Right lobe of liver (tissue), 4 donors: ENCODE results near the gene RBMS3.

Experiments
- CTCF ChIP-seq, 4 donors: fragments of 200-600 bp in 3 of 4; fragments of 450-650 bp in 1 of 4; IDR thresholded peaks; one replicate each; pipeline versions ENCODE4 v1.5.1 to v1.8.0; 2016 to 2022; ENCODE audit warnings: antibody characterized with exemption in 4 of 4, mild to moderate bottlenecking in 2 of 4
- POLR2A ChIP-seq: fragments of 450-650 bp; IDR thresholded peaks from one replicate; pipeline ENCODE4 v1.6.1; 2017; ENCODE audit warnings: antibody characterized with exemption, mild to moderate bottlenecking
- donor health status: DM: no; HTN: no; CAD: no.
- donor health status: DM: no; HTN: no; CAD: no.
- donor health status: DM: no; HTN: yes; CAD: no.

GRCh38 chr3:29958816-29959215 is 677.9 kb downstream of the RBMS3 start:
- no peak for TF ChIP-seq CTCF (IDR thresholded peaks at IDR 0.05)
- TF ChIP-seq POLR2A: no peak
